HG03064 (cell line): ENCODE measurements around the gene BFSP2.
A peak's percentile ranks its signal among the peaks of the same experiment; 100 is the strongest.
"Not testable (repeated sequence)": the region's sequence is repeated elsewhere in the genome, so short reads cannot be mapped to it uniquely, and the experiment has no call there.

ENCODE experiments used
- ATAC-seq: cut with Tn5 transposase; IDR thresholded peaks from one replicate; pipeline ENCODE4 v1.9.1; 2021; ENCODE audit warnings: low read depth; ENCODE audit not compliant: unreplicated experiment

Gene BFSP2

GRCh38 chr3:133475245-133476010 lies 75.6 kb downstream of the BFSP2 start:
- ATAC-seq, result peak; percentile 54

DNA sequence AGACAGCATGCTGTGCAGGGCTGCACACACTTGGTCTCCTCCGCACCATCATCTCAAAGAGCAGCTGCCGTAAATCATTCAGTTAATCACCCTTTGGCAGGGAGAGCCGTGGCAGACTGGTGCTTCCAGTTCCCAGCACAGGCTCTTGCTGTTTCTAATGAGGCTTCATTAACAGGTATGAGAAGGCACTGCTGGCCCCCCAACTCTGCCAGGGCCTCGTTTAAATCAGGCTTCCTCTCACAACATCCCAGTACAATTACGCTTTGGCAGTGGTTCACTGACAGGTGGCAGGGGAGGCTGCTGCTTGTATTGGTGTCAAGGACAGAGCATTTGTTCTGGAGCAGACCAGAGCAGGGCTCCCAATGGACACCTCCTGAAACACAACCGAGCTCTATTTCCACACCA lies 77.1 kb downstream of the BFSP2 start:
- no peak for ATAC-seq

DNA sequence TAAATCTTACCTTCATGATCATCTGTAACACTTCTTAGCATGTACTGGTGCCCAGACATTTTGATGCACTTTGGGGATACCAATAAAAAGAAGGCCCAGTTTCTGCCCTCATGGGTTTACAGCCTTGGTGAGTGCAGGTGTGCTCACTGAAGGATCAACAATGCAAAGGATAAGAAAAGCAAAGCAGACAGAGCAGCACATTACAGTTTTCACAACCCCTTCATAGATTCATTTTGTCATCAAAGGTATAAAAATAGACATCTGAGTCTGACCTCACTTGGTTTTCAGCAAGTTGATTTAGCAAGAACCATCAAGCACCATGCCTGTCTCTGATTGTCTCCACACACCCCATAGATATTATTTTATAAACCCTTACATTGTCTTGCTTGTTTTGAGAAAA lies 77.6 kb downstream of the BFSP2 start:
- no peak for ATAC-seq

DNA sequence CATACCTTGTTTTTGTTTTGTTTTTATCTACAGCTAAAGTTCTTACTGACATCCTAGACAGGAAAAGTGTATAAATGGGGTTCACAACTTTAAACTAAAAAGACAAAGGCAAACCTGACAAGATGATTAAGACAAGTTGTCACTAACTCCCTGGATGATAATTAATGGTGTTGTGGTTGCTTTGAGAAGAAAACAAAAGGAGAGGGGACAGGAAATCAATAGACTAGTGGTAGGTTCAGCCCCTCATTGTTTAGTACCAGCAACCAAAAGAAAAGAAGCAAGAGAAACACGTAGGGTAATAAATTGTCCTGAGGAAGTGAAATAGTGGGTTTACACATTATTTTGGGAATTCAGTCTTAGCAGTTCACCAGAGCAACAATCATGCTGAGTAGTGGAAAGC lies 78.8 kb downstream of the BFSP2 start:
- no peak for ATAC-seq

DNA sequence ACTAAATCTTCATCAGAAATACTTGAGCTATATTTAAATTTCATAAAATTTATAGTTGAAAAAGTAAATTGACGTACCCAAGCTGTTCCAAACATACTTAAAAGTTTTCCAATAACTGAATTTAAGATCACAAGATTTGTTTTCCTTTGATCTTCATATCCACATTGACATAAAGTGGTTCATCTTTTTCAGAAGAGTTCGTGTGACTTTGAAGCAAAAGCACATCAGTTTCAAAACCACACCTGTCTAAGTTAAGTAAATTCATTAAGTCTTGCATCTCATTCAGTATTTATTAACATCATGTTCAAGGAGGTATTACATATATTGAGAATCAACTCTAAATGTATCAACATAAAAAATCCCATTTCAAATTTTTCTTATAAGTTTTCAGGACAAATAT lies 79.5 kb downstream of the BFSP2 start:
- no peak for ATAC-seq

GRCh38 chr3:133479895-133480669 lies 80.2 kb downstream of the BFSP2 start:
- ATAC-seq, result peak; percentile 48

GRCh38 chr3:133482474-133482873 lies 82.6 kb downstream of the BFSP2 start:
- not testable (repeated sequence) for ATAC-seq

- no peak for ATAC-seq
Observed at GRCh38 chr3:133486658-133487057, 86.8 kb downstream of the BFSP2 start.

GRCh38 chr3:133487204-133487603 lies 87.3 kb downstream of the BFSP2 start:
- ATAC-seq, result no peak

- no peak for ATAC-seq
Observed at GRCh38 chr3:133487920-133488540, 88.2 kb downstream of the BFSP2 start.

GRCh38 chr3:133488785-133489367 lies 89.0 kb downstream of the BFSP2 start:
- ATAC-seq, result no peak

- no peak for ATAC-seq
Observed at GRCh38 chr3:133489466-133490085, 89.7 kb downstream of the BFSP2 start.

GRCh38 chr3:133490468-133491351 lies 90.9 kb downstream of the BFSP2 start:
- ATAC-seq, result peak; percentile 77

DNA sequence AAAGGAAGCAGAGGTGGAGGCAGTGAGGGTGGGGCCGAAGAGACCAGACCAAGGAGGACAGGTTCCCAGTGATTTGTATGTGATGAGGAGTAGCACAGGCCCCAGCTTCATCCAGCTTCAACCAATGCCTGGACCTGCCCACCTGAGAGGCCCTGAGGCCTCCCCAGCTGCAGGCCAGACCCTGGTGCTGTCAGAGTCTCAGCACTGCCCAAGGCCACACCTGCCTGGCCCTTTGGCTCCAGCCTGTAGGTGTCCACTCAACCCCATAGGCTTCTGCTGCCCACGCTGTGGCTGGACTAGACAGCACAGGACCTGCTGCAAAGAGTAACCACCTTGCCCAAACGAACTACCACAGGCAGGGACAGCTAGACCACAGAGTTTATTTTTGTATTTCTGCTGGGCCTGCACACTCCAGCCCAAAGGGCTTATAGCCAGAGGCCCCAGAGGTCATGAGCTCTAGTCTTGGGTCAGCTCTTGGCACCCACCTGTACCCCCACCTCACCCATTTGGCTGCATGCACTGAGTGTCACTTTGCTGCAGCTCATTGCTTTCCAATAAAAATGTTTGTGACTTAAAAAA lies 91.7 kb downstream of the BFSP2 start:
- peak; percentile 13 for ATAC-seq

GRCh38 chr3:133492159-133492741 lies 92.4 kb downstream of the BFSP2 start:
- ATAC-seq, result no peak

DNA sequence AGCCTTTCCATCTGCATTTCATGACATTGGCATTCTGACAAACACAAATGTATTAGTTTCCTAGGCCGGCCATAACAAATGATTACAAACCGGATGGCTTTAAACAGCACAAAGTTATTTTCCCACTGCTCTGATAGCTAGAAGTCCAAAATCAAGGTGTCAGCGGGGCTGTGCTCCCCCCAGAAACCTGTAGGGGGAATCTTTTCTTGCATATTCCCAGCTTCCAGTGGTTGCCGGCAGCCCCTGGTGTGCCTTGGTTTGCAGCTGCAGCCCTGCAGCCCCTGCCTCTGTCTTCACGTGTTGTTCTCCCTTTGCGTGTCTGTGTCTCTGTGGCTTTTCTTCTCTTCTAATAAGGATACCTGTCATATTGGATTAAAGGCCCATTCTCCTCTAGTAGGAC lies 94.6 kb downstream of the BFSP2 start:
- no peak for ATAC-seq

GRCh38 chr3:133502542-133502941 lies 102.7 kb downstream of the BFSP2 start:
- not testable (repeated sequence) for ATAC-seq

DNA sequence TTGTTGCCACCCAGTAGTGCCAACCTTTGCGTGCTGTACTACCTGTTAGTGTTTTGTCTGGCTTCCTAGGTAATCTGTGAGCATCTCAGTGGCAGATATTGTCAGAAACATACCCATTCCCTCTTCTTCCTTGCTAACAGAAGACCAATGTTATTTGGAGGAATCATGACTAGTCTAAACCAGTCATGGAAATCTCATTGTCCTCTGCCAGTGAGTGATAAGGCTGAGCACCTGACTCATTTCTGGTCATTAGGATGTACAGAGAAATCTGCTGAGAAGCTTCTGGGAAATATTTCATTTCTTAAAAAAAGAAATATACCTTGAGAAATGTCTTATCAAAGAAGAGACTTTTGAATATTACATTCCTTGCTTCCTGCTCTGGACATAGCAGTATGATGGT lies 103.6 kb downstream of the BFSP2 start:
- no peak for ATAC-seq

DNA sequence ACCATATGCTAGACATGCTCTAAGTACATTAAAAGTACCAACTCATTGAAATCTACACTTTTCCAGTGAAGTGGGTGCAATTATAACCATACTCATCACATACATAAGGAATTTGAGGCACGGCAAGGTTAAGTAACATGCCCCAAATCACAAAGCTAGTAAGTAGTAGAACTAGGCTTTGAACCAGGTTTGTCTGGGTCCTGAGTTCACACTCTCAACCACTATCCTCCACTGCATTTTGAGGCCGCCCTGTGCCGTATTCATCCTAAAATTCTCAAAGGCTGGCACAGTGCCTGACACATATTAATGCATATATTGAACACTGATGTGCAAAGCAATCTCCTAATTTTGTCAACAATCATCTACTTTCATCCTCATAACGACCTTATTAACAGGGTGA lies 104.9 kb downstream of the BFSP2 start:
- ATAC-seq, result no peak
